Measurements from ENCODE around the gene OR51M1.

The OR51M1 gene

GRCh38 chr11:5398936-5399335 is 15.3 kb downstream of the OR51M1 start:
- Histone ChIP-seq H3K4me3 (ENCODE audit: low read length) (no peak overlapping the region), H3K27ac (ENCODE audit: low read length) (no peak overlapping the region), H3K9ac (ENCODE audit: low read length) (no peak overlapping the region), H3K27me3 (ENCODE audit: control insufficient read depth, insufficient read depth, low read length) (no peaks in the 10 kb centered on the region), H3K36me3 (ENCODE audit: control insufficient read depth, low read depth, low read length) (no peaks in the 10 kb centered on the region), H3K9me3 (ENCODE audit: control insufficient read depth, low read depth, low read length) (no peaks in the 10 kb centered on the region), H3K4me1 (ENCODE audit: control insufficient read depth, low read depth, low read length) (no peaks in the 10 kb centered on the region)

- no peaks in the 10 kb centered on the region for H3K9me3 ChIP-seq (ENCODE audit: control insufficient read depth, low read depth, low read length)
- no peaks in the 10 kb centered on the region for H3K27me3 ChIP-seq (ENCODE audit: control insufficient read depth, insufficient read depth, low read length)
- no peaks in the 10 kb centered on the region for H3K36me3 ChIP-seq (ENCODE audit: control insufficient read depth, low read depth, low read length)
- H3K27ac ChIP-seq (ENCODE audit: low read length), result no peak overlapping the region
- H3K4me3 ChIP-seq (ENCODE audit: low read length), result no peak overlapping the region
- no peak overlapping the region for H3K9ac ChIP-seq (ENCODE audit: low read length)
- no peaks in the 10 kb centered on the region for H3K4me1 ChIP-seq (ENCODE audit: control insufficient read depth, low read depth, low read length)
These were observed 21.6 kb downstream of the OR51M1 start for GRCh38 chr11:5405173-5405572.

- H3K4me1 ChIP-seq (ENCODE audit: control insufficient read depth, low read depth, low read length), result no peaks in the 10 kb centered on the region
- H3K9ac ChIP-seq (ENCODE audit: low read length), result no peak overlapping the region
- H3K27ac ChIP-seq (ENCODE audit: low read length), result no peak overlapping the region
- H3K36me3 ChIP-seq (ENCODE audit: control insufficient read depth, low read depth, low read length), result no peaks in the 10 kb centered on the region
- H3K4me3 ChIP-seq (ENCODE audit: low read length), result no peak overlapping the region
- H3K9me3 ChIP-seq (ENCODE audit: control insufficient read depth, low read depth, low read length), result no peaks in the 10 kb centered on the region
- no peaks in the 10 kb centered on the region for H3K27me3 ChIP-seq (ENCODE audit: control insufficient read depth, insufficient read depth, low read length)
These were observed 37.4 kb downstream of the OR51M1 start for GRCh38 chr11:5420993-5421392.

GRCh38 chr11:5421811-5422210 is 38.2 kb downstream of the OR51M1 start, which contains the start of gene OR51Q1:
TSS of gene OR51Q1 (plus strand) at chr11:5422111. CDS start at chr11:5422201, 90 bp downstream.
- no peaks in the 10 kb centered on the region for H3K27me3 ChIP-seq (ENCODE audit: control insufficient read depth, insufficient read depth, low read length)
- H3K9me3 ChIP-seq (ENCODE audit: control insufficient read depth, low read depth, low read length), result no peaks in the 10 kb centered on the region
- no peaks in the 10 kb centered on the region for H3K4me1 ChIP-seq (ENCODE audit: control insufficient read depth, low read depth, low read length)
- no peak within 1 kb of the TSS for H3K4me3 ChIP-seq (ENCODE audit: low read length)
- H3K36me3 ChIP-seq (ENCODE audit: control insufficient read depth, low read depth, low read length), result no peaks in the 10 kb centered on the region
- H3K9ac ChIP-seq (ENCODE audit: low read length), result no peak within 1 kb of the TSS
- H3K27ac ChIP-seq (ENCODE audit: low read length), result no peak within 1 kb of the TSS

GRCh38 chr11:5423131-5423530 is 39.5 kb downstream of the OR51M1 start:
- Histone ChIP-seq H3K9ac (ENCODE audit: low read length) (no peak overlapping the region), H3K27ac (ENCODE audit: low read length) (no peak overlapping the region), H3K4me3 (ENCODE audit: low read length) (no peak overlapping the region), H3K27me3 (ENCODE audit: control insufficient read depth, insufficient read depth, low read length) (no peaks in the 10 kb centered on the region), H3K4me1 (ENCODE audit: control insufficient read depth, low read depth, low read length) (no peaks in the 10 kb centered on the region), H3K9me3 (ENCODE audit: control insufficient read depth, low read depth, low read length) (no peaks in the 10 kb centered on the region), H3K36me3 (ENCODE audit: control insufficient read depth, low read depth, low read length) (no peaks in the 10 kb centered on the region)

- no peak within 1 kb of the TSS for H3K27ac ChIP-seq (ENCODE audit: low read length)
These were observed 57.8 kb downstream of the OR51M1 start, which contains the start of gene OR51I1 for GRCh38 chr11:5441414-5441813. TSS of gene OR51I1 (minus strand) at chr11:5441514. CDS start at chr11:5441514, 0 bp downstream.

More at GRCh38 chr11:5441414-5441813, 57.8 kb downstream of the OR51M1 start, which contains the start of gene OR51I1:
- Histone ChIP-seq H3K9me3 (ENCODE audit: control insufficient read depth, low read depth, low read length) (no peaks in the 10 kb centered on the region), H3K36me3 (ENCODE audit: control insufficient read depth, low read depth, low read length) (no peaks in the 10 kb centered on the region), H3K4me1 (ENCODE audit: control insufficient read depth, low read depth, low read length) (no peaks in the 10 kb centered on the region), H3K4me3 (ENCODE audit: low read length) (no peak within 1 kb of the TSS), H3K27me3 (ENCODE audit: control insufficient read depth, insufficient read depth, low read length) (no peaks in the 10 kb centered on the region), H3K9ac (ENCODE audit: low read length) (no peak within 1 kb of the TSS)
